HPDE6-E6E7 (cell line): Measurements from ENCODE around the gene TNIK.
"Not testable (repeated sequence)": the region's sequence is repeated elsewhere in the genome, so short reads cannot be mapped to it uniquely, and the experiment has no call there.

ENCODE experiments used
- DNase-seq: peaks from one replicate; pipeline ENCODE4 v3.0.0; 2011; ENCODE audit warnings: missing footprints; ENCODE audit errors: extremely low spot score

Gene TNIK

DNA sequence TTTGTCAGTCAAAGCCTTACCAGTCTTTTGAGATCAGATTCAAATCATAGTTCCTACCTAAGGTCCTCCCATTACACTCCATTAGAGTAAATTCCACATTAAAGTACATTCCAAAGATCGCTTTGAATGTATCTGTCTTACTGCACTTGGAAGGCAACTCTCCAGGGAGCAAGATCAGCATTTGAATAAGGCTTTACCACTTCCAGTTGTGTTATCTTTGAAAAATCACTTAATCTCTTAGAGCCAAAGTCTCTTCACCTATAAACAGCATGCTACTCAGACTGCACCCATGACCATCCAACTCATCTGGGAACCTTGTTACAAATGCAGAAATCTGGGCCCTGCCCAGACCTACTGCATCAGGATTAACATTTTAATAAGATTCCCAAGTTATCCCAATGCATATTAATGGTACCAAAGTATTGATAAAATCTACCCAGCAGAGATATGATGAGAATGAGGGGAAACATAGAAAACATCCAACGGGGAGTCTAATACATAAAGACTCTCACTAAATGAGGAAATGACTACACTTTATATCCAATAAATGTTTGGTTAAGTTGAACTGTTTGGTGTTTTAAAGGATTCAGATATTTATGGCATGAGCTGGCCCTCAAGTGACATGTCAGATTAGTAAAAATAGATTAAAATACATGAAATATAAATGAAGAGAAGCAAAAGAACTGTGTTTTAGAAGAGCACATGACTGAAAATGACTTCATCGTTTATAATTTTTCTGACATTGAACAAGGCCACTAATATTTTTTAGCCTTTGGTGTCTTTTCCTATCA, 75.9 kb downstream of the TNIK start:
- no peak for DNase-seq

DNA sequence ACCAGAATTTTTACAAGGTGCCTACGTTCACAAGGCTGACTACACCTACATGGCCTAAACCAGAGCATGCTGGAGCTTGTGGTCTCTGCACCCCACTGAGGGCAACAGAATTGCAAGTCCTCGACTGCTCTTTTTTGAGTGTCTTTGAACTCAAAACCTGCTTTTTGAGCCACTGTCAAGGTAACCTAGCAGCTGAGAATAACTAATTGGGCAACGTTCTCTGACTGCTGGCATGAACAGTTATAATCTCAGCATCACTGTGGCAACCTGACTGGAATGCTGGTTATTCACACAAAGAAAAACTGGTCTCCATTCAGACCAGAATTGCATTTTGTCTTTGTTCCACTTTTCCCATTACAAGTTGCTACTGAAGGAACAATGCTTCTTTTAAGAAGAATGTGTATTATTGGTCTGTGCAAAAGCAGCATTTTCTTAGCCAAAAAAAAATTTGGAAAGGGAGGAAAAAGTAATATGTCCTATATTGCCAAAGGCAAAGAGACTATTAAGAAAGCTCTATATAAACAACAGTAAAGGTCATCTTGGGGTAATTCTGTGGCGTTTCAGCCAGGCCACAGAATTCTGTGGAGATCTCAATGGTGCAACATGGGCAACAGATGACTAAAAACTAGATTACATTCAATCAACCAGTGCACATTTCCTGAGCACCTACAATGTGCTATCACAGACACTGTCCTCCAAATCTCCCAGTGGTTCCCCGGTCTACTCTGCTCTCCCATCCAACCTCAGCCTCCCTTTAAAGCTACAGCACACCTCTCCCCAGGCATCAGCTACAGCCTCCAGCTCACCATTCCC, 76.8 kb downstream of the TNIK start:
- no peak for DNase-seq

DNA sequence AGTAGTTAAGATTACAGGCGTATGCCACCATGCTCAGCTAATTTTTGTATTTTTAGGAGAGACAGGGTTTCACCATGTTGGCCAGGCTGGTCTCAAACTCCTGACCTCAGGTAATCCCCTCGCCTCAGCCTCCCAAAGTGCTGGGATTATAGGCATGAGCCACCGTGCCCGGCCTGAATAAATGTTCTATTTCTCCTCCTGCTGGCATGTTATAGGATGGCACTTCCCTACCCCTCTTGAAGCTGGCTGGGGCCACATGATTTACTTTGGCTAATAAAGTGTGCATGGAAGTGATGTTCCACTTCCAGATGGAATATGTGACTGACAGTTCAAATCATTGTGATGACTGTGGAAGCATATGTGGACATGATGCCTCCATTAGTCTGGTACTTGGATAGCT, 77.9 kb downstream of the TNIK start:
- DNase-seq, result not testable (repeated sequence)

DNA sequence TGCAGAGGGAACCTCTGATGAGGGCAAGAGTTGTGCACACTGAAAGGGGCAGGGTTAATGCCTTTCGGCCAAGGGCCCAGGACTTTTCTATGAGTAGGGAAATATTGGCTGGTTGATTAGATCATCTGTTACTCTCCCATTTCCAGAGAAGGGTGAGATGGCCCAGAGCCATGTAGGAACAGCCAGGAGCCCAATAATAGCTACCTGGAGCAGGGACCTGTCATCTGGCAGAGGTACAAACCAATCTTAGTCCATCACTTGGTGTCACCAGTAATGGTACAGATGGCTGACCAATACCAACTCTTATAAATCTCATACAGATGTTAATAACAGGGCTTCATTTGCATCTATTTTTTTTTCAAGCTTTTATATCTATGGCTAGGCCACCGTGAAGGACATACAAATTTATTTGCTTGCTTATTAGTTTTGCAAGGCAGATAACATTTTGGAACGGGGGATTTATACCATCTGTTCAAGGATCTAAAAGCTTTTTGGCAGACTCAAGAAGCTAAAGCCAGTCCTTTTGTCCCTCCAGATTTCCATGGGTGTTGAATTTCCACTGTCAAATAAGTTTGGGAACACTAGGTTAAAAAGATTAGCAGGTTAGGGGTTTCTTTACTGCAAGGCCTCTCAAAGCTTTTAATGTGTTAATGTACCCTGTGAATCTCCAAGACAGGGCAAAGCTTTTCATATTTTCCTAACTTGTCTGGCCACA, 79.3 kb downstream of the TNIK start:
- no peak for DNase-seq

DNA sequence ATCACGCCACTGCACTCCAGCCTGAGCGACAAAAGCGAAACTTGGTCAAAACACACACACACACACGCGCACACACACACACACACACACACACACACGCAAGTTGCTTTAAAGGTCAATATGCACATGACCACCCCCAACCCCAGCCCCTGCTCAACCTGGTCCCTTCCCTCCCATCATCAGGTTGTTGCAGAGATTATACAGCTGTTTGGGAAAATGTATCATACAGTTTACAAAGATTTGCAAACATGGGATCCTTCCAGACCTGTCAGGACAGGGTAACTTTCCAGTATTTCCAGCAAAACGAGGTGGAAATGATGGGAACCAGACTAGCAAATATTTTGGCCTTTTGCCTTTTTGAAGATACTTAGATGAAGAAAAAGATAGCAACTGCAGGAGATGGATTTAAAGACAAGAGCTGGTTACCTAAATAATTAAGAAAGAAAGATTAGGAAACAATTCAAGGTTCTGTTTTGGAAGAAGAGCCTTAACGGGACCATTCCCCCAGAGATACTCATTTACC, 80.2 kb downstream of the TNIK start:
- no peak for DNase-seq

DNA sequence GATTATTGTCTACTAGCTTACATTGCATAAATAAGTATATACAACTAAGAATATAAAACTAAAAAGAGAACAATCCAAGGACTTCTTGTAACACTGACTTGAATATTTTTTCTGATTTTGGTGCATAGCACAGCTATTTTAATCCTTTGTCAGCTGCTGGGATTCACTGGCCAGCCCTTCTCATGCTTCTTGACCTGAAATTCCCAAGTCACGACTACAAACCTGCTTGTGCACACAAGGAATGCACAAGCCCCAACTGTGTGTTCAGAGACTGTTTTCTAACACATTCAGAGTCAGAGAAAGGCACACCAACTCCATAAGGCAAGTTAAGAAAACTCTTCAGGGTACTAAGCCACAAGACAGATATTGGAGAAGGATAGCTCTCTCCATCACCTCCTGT, 80.9 kb downstream of the TNIK start:
- DNase-seq, result no peak

DNA sequence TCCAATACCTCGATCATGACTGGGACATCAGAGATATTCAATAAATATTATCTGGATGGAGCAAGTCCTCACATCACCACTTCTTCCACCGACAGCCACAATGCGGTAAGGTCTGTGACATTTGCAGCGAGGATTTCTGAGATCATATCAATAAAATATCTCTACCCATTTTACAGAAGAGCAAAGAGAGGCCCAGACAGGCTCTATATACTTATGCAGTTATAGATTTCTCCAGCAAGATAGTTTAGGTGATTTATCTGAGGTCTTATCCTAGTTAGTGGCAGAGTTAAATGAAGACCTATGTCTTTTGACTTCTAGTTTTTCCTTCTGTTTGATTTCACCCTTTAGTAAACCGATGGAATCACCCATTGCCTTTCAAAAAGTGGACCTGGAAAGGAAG, 81.6 kb downstream of the TNIK start:
- no peak for DNase-seq

DNA sequence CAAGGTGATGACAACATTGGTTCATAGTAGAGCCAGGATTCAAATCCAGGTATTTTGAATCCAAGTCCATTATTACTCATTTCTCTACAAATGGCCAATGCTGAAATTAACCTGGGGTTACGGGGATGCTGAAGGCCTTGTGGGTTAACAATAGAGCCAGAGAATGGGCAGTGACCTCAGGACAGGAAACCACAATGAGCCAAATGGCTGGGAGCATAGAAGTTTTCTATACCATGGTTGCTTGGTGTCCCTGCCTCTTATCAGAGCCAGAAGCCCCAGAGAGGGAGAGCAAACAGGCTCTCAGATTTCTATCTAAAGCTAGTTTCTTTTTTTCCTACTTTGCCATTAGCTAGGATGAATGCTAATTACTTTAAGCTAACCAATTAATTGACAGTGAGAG, 82.3 kb downstream of the TNIK start:
- DNase-seq, result no peak

DNA sequence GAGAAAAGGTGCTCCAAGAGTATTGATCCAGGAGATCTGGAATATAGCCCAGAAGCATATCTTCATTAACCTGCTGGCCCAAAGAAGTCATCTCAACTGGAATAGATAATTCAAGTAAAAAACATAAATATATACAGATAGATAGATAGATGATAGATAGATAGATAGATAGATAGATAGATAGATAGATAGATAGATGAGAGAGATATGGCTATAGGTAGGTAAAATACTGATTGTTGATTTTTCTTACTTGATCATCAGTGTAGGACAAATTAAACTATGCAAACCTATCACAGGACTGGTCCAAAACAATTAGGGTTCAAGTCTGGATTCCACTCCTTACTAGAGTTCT, 83.6 kb downstream of the TNIK start:
- no peak for DNase-seq

DNA sequence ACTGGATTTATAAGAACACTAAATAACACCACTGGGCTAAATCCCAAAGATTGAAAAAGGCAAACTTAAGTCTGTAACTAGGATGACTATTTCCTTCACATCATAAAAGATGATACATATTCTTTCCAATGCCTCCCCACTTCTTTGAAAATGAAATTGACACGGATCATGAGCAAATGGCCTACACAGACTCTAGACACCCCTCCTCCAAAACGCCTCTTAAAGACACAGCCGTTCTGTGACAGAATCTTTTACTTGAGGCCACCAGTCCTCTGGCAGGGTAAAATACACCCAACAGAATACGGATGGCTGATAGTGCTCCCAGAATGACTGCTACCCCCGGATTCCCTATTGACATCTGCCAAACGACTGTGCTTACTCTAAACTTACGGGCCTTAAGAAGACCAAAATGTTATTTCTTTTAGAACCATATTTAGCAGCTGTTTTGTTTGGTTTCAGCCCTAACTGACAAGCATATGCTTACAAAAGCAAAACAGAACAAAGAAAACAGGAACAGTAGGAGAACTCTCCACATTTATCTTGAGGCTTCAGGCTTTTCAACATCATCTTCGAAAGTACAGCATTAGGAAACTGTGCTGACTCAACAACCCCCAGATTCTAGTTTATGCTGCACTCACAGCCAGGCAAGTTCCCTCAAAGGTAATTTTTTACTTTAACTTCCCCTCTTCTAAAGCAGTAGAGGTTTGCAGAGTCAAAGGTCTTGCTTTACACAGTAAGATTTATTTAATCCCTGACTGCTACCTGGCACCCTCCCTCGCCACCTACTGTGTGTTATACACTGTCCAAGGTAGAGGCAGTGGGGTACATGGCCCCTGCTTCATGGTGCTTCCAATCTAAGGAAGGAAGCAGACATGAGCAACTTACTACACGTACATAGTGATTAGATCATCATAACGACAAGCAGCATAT, 84.3 kb downstream of the TNIK start:
- no peak for DNase-seq

DNA sequence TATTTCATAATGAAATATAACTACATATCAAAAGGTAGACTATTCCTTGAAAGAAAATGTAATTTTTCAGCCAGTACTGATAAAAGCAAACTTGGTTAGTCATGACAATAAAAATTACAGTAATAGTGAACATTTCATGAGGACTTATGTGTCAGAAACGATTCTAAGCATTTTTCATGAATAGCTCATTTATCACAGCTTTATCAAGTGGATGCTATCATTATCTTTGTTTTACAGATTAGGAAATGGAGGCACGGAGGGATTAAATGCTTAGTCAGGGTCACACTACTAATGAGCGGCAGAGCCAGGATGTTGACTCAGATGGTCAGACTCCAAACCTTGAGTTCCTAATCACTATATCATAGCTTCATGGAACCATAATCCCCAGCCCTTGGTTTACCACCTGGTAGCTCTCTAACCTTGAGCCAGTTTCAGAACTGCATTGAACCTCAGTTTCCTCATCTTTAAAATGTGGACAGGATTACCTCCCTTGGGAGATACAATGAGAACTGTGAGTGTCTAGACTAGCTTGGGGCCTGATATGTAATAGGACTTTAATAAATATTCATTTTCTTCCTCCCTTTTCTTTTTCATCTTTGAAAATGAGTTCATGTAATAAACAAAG, 85.4 kb downstream of the TNIK start:
- no peak for DNase-seq

DNA sequence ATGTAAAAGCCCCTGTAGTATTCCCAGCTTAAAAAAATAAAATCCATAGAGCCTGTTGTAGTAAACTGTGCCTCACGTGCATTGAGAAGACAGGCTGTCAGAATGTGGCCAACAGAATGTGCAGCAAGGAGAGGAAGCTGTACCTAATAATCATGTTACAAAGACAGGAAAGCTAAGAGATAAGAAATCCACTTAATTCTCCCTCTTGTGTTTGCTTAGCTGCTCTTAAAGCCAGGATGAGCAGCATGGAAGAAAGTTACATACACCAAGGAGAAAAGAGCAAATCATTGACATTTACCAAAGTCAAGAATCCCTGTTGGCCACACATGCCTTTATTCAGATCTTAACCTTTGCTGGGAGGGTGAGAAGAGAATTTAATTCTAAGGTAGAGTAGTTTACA, 85.9 kb downstream of the TNIK start:
- DNase-seq, result no peak

DNA sequence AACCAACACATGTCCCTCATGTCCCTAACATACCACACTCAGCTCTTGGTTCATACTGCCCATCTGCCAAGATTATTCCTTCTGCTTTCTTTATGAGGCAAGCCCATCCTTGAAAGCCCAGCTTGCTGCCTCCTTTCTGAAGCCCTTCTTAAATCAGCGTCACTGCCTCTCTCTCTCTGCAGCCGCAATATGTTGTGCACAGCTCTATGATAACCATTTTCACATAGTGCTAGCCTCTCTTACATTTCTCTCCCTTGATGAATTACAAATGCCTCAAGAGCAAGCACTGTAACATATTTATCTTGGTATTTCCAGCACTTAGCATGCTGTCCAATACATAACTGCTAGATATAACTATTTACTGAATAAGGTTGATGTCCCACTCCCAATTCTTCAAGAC, 86.5 kb downstream of the TNIK start:
- no peak for DNase-seq

DNA sequence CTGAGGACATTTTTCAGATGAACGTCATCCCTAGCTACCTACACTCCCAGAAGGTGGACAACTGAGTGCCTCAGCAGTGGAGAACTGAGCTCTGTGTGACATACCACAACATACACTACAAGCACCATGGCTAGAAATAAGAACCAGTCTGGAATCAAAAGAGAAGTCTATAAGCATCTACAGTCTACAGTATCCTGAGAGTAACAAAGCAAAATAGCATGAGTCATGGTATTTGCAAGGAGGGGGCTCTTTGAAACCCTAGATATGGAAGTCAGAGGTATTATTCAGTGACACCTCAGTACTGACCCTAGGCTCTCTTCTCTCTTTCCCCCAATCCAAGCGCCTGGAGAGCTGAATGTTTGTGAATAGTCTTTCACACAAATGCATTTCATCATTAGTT, 87.5 kb downstream of the TNIK start:
- no peak for DNase-seq

DNA sequence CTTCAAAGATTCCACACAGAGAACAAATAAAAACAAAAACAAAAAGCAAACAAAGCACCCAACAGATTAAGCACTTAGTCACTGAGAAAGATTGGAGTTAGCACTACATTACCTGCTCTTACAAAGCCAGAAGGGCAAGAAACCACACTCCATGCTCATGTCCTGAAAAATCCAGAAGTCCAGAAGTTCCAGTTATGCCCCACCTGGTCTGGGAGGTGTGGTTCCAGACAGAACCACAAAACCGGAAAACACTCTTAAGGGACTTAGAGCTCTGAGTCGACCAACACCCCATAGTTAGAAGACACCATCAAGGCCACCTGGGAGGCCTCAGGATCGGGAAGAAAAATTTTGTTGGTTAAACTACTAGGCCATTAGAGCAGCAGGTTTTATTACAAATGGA, 88.9 kb downstream of the TNIK start:
- DNase-seq, result no peak

DNA sequence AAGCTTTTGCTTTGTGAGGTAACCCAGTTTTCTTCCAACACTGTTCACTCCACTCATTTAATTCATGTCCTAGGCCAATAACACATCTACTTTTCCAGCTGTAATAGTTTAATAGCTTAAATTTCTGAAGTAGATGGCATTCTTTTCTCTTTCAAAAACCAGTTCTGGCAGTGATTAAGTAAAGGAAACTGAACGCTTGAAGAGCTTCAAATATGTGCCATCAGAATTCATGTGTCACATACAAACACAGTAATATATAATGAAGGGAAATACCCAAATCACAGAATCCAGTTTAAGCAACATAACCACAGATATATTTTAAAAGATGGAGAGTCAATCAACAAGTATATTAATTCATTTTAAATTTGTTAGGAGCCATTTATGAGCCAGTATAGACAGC, 91.0 kb downstream of the TNIK start:
- DNase-seq, result no peak

DNA sequence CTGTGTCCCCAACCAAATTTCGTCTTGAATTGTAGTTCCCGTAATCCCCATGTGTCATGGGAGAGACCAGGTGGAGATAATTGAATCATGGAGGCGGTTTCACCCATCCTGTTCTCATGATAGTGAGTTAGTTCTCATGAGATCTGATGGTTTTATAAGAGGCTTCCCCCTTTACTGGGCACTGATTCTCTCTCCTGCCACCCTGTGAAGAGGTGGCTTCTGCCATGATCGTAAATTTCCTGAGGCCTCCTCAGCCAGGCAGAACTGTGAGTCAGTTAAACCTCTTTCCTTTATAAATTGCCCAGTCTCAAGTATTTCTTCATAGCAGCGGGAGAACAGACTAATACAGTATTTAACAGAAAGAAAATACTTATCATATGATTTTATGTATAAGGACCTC, 93.5 kb downstream of the TNIK start:
- not testable (repeated sequence) for DNase-seq

DNA sequence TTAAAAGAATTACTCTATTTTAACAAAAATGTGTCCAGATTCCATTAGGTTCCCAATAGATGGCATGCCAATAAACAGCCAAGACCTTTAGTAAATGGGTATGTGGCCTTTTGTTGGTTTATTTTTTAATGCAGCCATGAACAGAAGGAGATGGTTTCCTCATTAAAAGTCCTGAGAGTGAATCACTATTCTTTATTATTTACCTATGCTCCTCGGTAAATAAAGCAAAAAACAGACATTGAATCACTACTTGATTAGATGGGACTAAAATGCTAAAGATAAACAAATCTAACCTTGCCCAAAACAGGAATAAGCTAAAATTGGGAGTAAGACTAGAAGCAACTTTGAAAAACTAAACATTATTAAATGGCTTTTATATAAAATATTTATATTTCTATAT, 94.2 kb downstream of the TNIK start:
- no peak for DNase-seq

DNA sequence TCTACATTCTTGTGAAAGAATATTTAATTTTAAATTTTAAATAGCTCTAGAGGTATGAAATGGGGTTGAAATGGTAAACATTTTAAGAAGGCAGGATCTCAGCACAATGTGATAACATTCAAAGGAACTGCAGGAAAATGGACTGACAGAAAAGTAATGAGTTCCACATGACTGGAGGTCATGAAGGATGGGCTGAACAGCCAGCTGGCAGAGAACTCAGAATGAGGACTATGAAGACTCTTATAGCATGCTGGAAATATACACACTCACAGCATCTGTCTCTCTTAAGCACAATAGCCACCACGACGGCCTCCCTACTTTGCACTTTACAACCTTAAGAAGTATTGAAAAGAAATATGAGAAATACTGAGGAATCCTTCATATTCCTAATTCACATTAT, 94.7 kb downstream of the TNIK start:
- no peak for DNase-seq

DNA sequence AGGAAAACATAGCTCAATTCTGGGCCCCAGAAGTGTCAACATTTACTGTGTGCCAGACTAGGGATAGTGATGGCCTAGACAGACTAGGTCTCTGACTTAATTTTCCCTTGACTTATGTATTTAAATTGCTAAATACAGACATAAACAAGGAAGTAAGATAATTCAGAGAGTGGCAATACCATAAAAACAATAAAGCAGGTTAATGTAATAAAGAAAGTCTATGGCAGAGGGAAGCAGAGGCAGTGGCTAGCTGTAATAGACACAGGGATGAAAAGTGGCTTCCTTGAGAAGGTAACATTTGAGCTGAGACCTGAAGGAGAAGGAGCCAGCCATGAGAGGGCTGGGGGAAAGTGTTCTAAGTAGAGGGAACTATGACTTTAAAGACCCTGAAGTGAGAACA, 95.7 kb downstream of the TNIK start:
- DNase-seq, result no peak

DNA sequence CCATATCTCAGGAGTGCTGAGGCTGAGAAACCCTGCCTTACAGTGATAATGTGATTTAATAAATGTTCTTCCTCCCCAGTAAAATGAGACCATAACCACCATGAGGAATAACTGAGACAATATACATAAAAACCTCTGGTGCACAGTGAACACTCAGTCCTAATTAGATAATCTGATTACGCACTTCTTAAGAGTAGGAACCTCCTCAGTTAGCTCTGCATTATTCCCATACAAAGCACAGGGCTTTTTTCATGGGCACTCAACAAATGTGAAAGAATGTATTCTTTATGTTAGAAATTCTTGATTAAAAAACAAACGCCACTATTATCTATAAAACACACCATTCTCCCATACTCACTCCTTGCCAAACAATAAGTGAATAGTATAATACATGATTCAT, 97.0 kb downstream of the TNIK start:
- DNase-seq, result no peak
